ENCODE measurements around the gene RFX3.

DNA sequence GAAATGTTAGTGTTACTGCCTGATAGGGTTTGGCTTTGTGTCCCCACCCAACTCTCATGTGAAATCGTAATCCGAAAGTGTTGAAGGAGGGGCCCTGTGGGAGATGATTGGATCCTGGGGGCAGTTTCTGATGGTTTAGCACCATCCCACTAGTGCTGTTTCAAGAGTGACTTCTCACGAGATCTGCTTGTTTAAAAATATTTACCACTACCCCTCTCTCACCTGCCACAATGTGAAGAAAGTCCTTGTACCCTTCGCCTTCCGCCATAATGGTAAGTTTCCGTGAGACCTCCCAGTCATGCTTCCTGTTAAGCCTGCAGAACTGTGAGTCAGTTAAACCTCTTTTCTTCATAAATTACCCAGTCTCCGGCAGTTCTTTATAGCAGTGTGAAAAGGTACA is 2.6 kb upstream of the RFX3 start:
- TF ChIP-seq GATA2 (IDR thresholded peaks at IDR 0.05; ENCODE audit: low read depth, low read length) (no peak), GATA3 (IDR thresholded peaks at IDR 0.05; ENCODE audit: low read depth, low read length) (no peak)
